ENCODE results near the gene S100A7A. TPM values are rescaled to one million over a fixed set of nuclear protein-coding genes. Genes with fewer than 3 reads are reported as not detected.

S100A7A gene
- polyA plus RNA-seq (ENCODE audit: insufficient read length in 4 of 4), result not detected

- DNase-seq (ENCODE audit: low read depth in 4 of 4, low spot score in 2 of 4), result no peak
Measured at GRCh38 chr1:153415850-153416570, at the start of gene S100A7A. S100A7A (plus strand) TSS chr1:153416520; CDS start chr1:153418083, 1,563 bp downstream.

GRCh38 chr1:153367090-153367489 lies 49.2 kb upstream of the S100A7A start:
- DNase-seq (ENCODE audit: low read depth in 4 of 4, low spot score in 2 of 4), result no peak

GRCh38 chr1:153368495-153368894 lies 47.8 kb upstream of the S100A7A start:
- DNase-seq (ENCODE audit: low read depth in 4 of 4, low spot score in 2 of 4), result no peak

GRCh38 chr1:153370146-153370545 lies 46.2 kb upstream of the S100A7A start:
- DNase-seq (ENCODE audit: low read depth in 4 of 4, low spot score in 2 of 4), result no peak

- DNase-seq (ENCODE audit: low read depth in 4 of 4, low spot score in 2 of 4), result no peak
Measured at GRCh38 chr1:153371231-153371630, 45.1 kb upstream of the S100A7A start.

DNA sequence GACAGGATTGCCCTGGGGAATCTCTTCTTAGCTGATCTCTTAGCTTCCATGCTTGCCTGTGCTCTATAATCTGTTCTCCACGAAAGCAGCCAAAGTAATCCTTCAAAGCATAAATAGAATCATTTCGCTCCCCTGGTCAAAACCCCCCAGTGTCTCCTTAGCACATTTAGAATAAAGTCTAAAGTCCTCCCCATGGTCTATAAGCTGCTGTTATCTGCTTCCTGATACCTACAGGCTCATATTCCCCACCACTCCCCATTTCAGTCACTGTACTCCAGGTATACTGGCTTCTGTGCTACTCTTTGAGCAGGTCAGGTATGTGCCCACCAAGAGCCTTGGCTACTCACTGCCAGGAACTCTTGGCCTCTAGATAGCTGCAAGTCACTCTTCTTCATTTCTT lies 43.7 kb upstream of the S100A7A start:
- DNase-seq (ENCODE audit: low read depth in 4 of 4, low spot score in 2 of 4), result no peak

GRCh38 chr1:153374071-153374470 lies 42.2 kb upstream of the S100A7A start:
- DNase-seq (ENCODE audit: low read depth in 4 of 4, low spot score in 2 of 4), result no peak

- DNase-seq (ENCODE audit: low read depth in 4 of 4, low spot score in 2 of 4), result no peak
Measured at GRCh38 chr1:153375511-153375910, 40.8 kb upstream of the S100A7A start, which contains the start of gene S100A12. S100A12 (minus strand) TSS chr1:153375621; CDS start chr1:153374592, 1,029 bp downstream.

GRCh38 chr1:153379591-153379990 lies 36.7 kb upstream of the S100A7A start:
- no peak for DNase-seq (ENCODE audit: low read depth in 4 of 4, low spot score in 2 of 4)

GRCh38 chr1:153380711-153381110 lies 35.6 kb upstream of the S100A7A start:
- DNase-seq (ENCODE audit: low read depth in 4 of 4, low spot score in 2 of 4), result no peak

DNA sequence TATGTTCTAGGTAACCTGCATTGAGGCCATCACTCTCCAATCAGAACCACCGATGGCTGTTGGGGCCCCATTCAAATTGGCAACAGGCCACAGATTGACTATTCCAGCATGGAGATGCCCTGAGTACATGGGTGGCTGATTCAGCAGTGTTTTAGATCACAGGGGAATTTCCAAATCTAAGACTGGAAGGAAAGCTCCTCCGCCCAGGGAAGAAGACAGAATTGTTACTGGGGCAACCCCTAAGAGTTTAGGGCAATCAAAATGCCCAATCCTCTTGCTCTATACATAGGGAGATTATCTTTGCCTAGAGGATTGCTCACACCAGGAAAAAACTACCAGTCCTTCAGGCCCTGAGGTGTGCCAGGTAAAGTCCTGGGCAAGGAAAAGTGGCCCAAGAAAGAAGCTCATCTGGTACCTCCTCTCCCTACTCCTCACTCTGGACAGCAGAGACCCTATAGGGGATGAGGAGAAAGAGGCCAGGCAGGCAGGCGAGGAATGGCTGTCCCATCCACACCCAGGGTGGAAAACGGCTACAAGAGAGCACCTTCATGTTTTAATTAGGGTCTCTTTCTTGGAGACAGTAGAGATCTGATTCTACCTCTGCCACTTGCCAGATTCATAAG lies 31.3 kb upstream of the S100A7A start:
- no peak for DNase-seq (ENCODE audit: low read depth in 4 of 4, low spot score in 2 of 4)

- DNase-seq (ENCODE audit: low read depth in 4 of 4, low spot score in 2 of 4), result no peak
Measured at GRCh38 chr1:153386500-153386901, 29.8 kb upstream of the S100A7A start.

GRCh38 chr1:153387001-153387400 lies 29.3 kb upstream of the S100A7A start:
- DNase-seq (ENCODE audit: low read depth in 4 of 4, low spot score in 2 of 4), result no peak

DNA sequence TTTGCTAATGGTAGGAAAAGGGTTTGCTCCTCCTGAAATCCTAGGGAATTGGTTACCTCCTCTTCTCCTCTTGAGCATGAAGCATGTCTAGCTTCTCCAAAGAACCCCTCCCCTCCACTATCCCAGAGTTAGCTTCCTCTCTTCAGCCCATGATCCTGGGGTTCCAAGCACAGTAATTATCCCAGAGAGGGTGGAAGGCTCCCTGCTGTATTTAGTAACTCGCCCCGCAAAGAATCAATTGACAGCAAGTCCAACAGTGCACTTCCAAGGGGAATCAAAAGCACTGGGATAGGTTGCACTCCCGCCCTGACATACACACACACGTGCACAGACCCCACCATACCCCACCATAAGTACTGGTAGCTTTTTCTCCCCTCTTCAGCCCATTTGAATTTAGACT lies 28.5 kb upstream of the S100A7A start:
- DNase-seq (ENCODE audit: low read depth in 4 of 4, low spot score in 2 of 4), result no peak

- no peak for DNase-seq (ENCODE audit: low read depth in 4 of 4, low spot score in 2 of 4)
Measured at GRCh38 chr1:153389401-153389800, 26.9 kb upstream of the S100A7A start.

- DNase-seq (ENCODE audit: low read depth in 4 of 4, low spot score in 2 of 4), result no peak
Measured at GRCh38 chr1:153389973-153390879, 26.1 kb upstream of the S100A7A start.

DNA sequence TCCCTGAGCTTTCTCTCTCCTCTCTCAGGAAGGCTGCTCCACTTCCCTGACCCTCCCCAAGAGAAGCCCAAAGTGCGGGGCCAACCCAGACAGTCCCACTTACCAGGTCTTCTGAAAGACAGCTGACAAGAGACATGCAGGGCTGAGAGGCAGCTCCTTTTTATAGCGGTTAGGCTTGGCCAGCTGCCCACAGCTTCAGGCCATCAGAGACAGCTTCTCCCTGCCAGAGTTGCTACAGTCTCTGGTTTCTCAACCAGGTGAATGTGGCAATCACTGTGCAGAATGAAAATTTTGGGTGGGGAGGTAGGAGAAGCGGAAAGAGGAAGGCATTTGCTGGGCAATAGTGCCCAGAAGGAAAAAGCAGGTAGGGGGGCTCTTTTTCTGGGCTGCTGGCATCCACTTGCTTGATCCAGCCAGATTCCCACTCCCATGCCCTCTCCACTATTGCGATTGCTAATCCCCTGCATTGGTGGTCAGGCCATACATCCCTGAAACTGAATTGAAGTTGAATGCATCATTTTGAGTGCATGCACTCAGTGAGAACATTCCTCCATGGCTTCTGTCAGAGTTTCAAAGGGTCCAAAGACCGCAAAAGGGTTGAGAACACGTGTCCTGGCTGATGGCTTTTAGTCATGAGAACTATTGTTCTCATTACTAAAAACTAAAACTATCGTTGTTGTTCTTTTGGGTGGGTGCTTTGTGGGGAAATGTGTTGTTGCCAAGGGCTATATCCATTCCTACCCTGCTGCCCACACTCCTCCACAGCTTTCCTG lies 25.2 kb upstream of the S100A7A start, which contains the start of gene S100A8:
TSS of gene S100A8 (minus strand) at position 136 of the 773 bp plus-strand sequence. CDS start 538 bp downstream, outside the sequence.
- no peak for DNase-seq (ENCODE audit: low read depth in 4 of 4, low spot score in 2 of 4)

GRCh38 chr1:153392258-153392657 lies 24.1 kb upstream of the S100A7A start:
- DNase-seq (ENCODE audit: low read depth in 4 of 4, low spot score in 2 of 4), result no peak

DNA sequence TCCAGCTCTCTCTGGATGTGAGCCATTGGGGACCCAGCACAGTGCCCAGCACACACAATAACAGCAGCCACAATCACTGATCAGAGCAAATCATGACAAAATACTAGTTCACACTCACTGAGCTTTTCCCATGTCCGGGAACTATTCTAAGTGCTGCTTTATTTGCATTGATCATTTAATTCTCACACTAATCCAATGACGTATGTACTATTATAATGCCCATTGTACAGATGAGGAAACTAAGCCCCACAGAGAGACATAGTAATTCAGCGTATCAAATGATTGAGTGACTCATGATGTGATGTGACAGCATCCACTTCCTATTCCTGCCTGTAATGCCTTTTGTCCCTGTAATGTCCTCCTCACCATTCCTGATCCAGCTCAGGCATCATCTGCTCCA lies 23.5 kb upstream of the S100A7A start:
- no peak for DNase-seq (ENCODE audit: low read depth in 4 of 4, low spot score in 2 of 4)

DNA sequence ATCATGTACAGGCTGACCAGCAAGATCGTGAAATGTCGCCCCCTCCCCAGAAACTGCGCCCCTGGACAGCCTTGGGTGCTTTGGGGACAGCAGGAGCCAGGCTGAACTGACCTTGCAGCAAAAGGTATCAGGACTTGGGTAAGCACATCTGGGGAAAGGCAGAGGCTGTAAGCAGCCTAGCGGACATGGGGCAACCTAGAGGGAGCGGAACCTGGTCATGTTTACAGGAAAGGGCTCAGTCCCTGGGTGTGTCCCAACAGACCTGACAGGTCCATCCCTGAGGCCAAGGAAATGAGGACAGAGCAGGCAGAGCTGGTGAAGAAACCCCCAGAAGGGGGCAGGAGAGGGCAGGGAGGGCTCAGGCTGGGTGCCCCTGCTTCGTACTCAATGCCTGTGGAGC lies 22.4 kb upstream of the S100A7A start:
- no peak for DNase-seq (ENCODE audit: low read depth in 4 of 4, low spot score in 2 of 4)

Measured in left renal cortex interstitium (tissue), 4 donors.